Spleen (tissue), 11 donors: ENCODE data around the gene DIP2C. TPM values are rescaled to one million over a fixed set of nuclear protein-coding genes. Genes with fewer than 3 reads are reported as not detected.

ENCODE experiments used
- DNase-seq: peaks from one replicate; pipeline ENCODE4 v3.0.0-alpha.2; 2020
- H3K27ac ChIP-seq, 8 donors: fragments of 200-600 bp; sonication (generic) in 7 of 8; 1 replicate in 4 of 8; 2 replicates in 4 of 8; pipeline versions ENCODE4 v1.5.0 to v1.8.0; 2016 to 2021; ENCODE audit warnings: inconsistent platforms in 4 of 8, mild to moderate bottlenecking in 4 of 8, moderate library complexity in 1 of 8
- H3K27me3 ChIP-seq, 7 donors: fragments of 200-600 bp; sonication (generic) in 6 of 7; replicated peaks in 1 of 7; 1 replicate in 4 of 7; 2 replicates in 3 of 7; pipeline versions ENCODE4 v1.5.0 to v1.8.0; 2016 to 2021; ENCODE audit warnings: inconsistent platforms in 3 of 7, mild to moderate bottlenecking in 1 of 7
- H3K36me3 ChIP-seq, 6 donors: fragments of 200-600 bp; sonication (generic) in 5 of 6; 1 replicate in 4 of 6; 2 replicates in 2 of 6; pipeline versions ENCODE4 v1.5.0 to v1.8.0; 2016 to 2021; ENCODE audit warnings: inconsistent platforms in 2 of 6
- H3K4me1 ChIP-seq, 6 donors: fragments of 200-600 bp; sonication (generic) in 5 of 6; 1 replicate in 3 of 6; 2 replicates in 3 of 6; pipeline versions ENCODE4 v1.5.0 to v1.8.0; 2016 to 2021; ENCODE audit warnings: inconsistent platforms in 3 of 6
- H3K4me3 ChIP-seq, 8 donors: fragments of 200-600 bp; sonication (generic) in 7 of 8; 1 replicate in 4 of 8; 2 replicates in 4 of 8; pipeline versions ENCODE4 v1.5.0 to v1.8.0; 2016 to 2021; ENCODE audit warnings: inconsistent platforms in 4 of 8, mild to moderate bottlenecking in 4 of 8, moderate library complexity in 2 of 8
- H3K9me3 ChIP-seq, 8 donors: fragments of 200-600 bp; sonication (generic) in 7 of 8; 1 replicate in 4 of 8; 2 replicates in 4 of 8; pipeline versions ENCODE4 v1.5.0 to v1.8.0; 2016 to 2021; ENCODE audit warnings: inconsistent platforms in 4 of 8
- CTCF ChIP-seq, 11 experiments: fragments of 200-600 bp in 7 of 11; fragments of 450-650 bp in 4 of 11; sonication (generic) in 4 of 11; IDR thresholded peaks in 8 of 11; conservative IDR thresholded peaks in 3 of 11; 1 replicate in 7 of 11; 2 replicates in 4 of 11; pipeline versions ENCODE4 v1.4.0 to v1.8.0; 2016 to 2021; ENCODE audit warnings: antibody characterized with exemption in 11 of 11, inconsistent platforms in 4 of 11, mild to moderate bottlenecking in 1 of 11
- POLR2A ChIP-seq, 3 donors: fragments of 450-650 bp; IDR thresholded peaks; one replicate each; pipeline ENCODE4 v1.5.1; 2017; ENCODE audit warnings: antibody characterized with exemption in 3 of 3, mild to moderate bottlenecking in 1 of 3
- POLR2AphosphoS5 ChIP-seq, 3 donors: sonication (generic); formaldehyde crosslinking; IDR thresholded peaks; one replicate each; pipeline ENCODE4 v1.5.1; 2017; ENCODE audit warnings: antibody characterized with exemption in 3 of 3
- WGBS, 5 donors: extraction: QIAGEN DNeasy Blood & Tissue Kit in 3 of 5; methylation state at CpG; one replicate each; pipeline versions ENCODE4 v1.1.5 to v1.1.7; 2013 to 2018; 5-methylcytosine and 5-hydroxymethylcytosine counted together
- intact Hi-C: fragments of 100-400 bp; cut with DNase I; formaldehyde crosslinking; loops from one replicate; pipeline ENCODE4 v1.15.0; 2023; ENCODE audit warnings: low total_unique reads
- polyA plus RNA-seq, 3 donors: library from polyadenylated mRNA; stranded (reverse); fragments of 200-250 nt; gene quantifications; one replicate each; pipeline ENCODE4 v1.2.1, GENCODE V29; 2013
- total RNA-seq, 7 donors: library from RNA; depleted of rRNA in 3 of 7; stranded (reverse); fragments of >200 nt in 3 of 7; fragmentation: NEBNext Ultra II Directional in 4 of 7; extraction: Animal tissue kit (Norgen Biotek cat#: 25700) in 4 of 7; gene quantifications; one replicate each; pipeline versions ENCODE4 v1.1.0 to v1.2.1, GENCODE V29; 2016 to 2021
- donor health status: healthy with polysubstance abuse.
- donor health status: DM: no; HTN: no; CAD: no; lungs with moderate emphysema.
- donor health status: DM: no; HTN: no; CAD: no.
- donor health status: Bipolar disorder and iron deficiency.
- donor health status: healthy.
- donor health status: DM: no; HTN: no; CAD: no.
- donor health status: DM: yes; HTN: yes; CAD: no.

Gene DIP2C
- total and polyA plus RNA-seq, 10 donors: 2.2 to 13.1 (median 9.0) TPM

- WGBS, 5 donors: 31 to 46% (median 39%) methylated on average over 3 of the region's 3 CpGs
Measured at GRCh38 chr10:505419-505818, 184.0 kb downstream of the DIP2C start.

GRCh38 chr10:504806-505205 is 184.7 kb downstream of the DIP2C start:
- H3K4me3 ChIP-seq: no peak overlapping the region
- H3K36me3 ChIP-seq: no peaks in the 10 kb centered on the region
- no peaks in the 10 kb centered on the region for H3K9me3 ChIP-seq
- no peak overlapping the region for H3K27ac ChIP-seq
- intact Hi-C loops: no loop called here
- 91 to 95% (median 93%) methylated on average over 14 of the region's 14 CpGs for WGBS, 5 donors
- H3K4me1 ChIP-seq: peaks cover 0 to 21% (median 10%) of the 10 kb centered on the region in 6 donors
- peak; percentile 23 for DNase-seq
- H3K27me3 ChIP-seq: no peaks in the 10 kb centered on the region
- TF ChIP-seq POLR2A (IDR thresholded peaks at IDR 0.05) (no peak), CTCF (IDR thresholded peaks at IDR 0.05 in 8 of 11, conservative IDR thresholded peaks at IDR 0.05 in 3 of 11) (no peak)

More at GRCh38 chr10:505419-505818, 184.0 kb downstream of the DIP2C start:
- Histone ChIP-seq H3K27me3 (no peaks in the 10 kb centered on the region), H3K4me1 (peaks cover 0 to 20% (median 10%) of the 10 kb centered on the region in 6 donors), H3K36me3 (no peaks in the 10 kb centered on the region), H3K4me3 (no peak overlapping the region), H3K9me3 (no peaks in the 10 kb centered on the region), H3K27ac (no peak overlapping the region)
- intact Hi-C loops: no loop called here
- no peak for TF ChIP-seq CTCF (IDR thresholded peaks at IDR 0.05 in 8 of 11, conservative IDR thresholded peaks at IDR 0.05 in 3 of 11)
- peak; percentile 31 for DNase-seq

- peaks cover 0 to 21% (median 10%) of the 10 kb centered on the region in 6 donors for H3K4me1 ChIP-seq
- WGBS, 5 donors: 89 to 95% (median 93%) methylated on average over 9 to 17 of the region's 17 CpGs
- intact Hi-C loops: no loop called here
- H3K27me3 ChIP-seq: peaks cover 0 to 3% (median 0%) of the 10 kb centered on the region in 7 donors
- H3K27ac ChIP-seq: no peak overlapping the region
- H3K9me3 ChIP-seq: no peaks in the 10 kb centered on the region
- H3K4me3 ChIP-seq: no peak overlapping the region
- TF ChIP-seq POLR2A (IDR thresholded peaks at IDR 0.05) (no peak), CTCF (IDR thresholded peaks at IDR 0.05 in 8 of 11, conservative IDR thresholded peaks at IDR 0.05 in 3 of 11) (no peak), POLR2AphosphoS5 (IDR thresholded peaks at IDR 0.05) (no peak)
- H3K36me3 ChIP-seq: no peaks in the 10 kb centered on the region
- peak; percentile 56 for DNase-seq
Measured at GRCh38 chr10:504121-504611, 185.3 kb downstream of the DIP2C start.

GRCh38 chr10:501596-501995 is 187.9 kb downstream of the DIP2C start:
- Histone ChIP-seq H3K36me3 (no peaks in the 10 kb centered on the region), H3K9me3 (no peaks in the 10 kb centered on the region), H3K27ac (no peak overlapping the region), H3K4me3 (no peak overlapping the region), H3K4me1 (peaks cover 0 to 21% (median 10%) of the 10 kb centered on the region in 6 donors), H3K27me3 (peaks cover 0 to 5% (median 0%) of the 10 kb centered on the region in 7 donors)
- intact Hi-C loops: no loop called here
- DNase-seq: peak; percentile 21
- TF ChIP-seq POLR2A (IDR thresholded peaks at IDR 0.05) (no peak), POLR2AphosphoS5 (IDR thresholded peaks at IDR 0.05) (no peak), CTCF (IDR thresholded peaks at IDR 0.05 in 8 of 11, conservative IDR thresholded peaks at IDR 0.05 in 3 of 11) (no peak)
- 44 to 71% (median 56%) methylated on average over 8 of the region's 8 CpGs for WGBS, 5 donors
